GM12874 (cell line): Measurements from ENCODE around the gene SH3TC1.

Source experiments
- CTCF ChIP-seq: IDR thresholded peaks from 2 replicates; pipeline ENCODE4 v1.5.1; 2011; ENCODE audit warnings: low read depth, mild to moderate bottlenecking, control low read depth, low read length, moderate library complexity; ENCODE audit not compliant: insufficient read depth

The SH3TC1 gene

GRCh38 chr4:8258552-8259212 lies 59.6 kb downstream of the SH3TC1 start:
- no peak for TF ChIP-seq CTCF

- TF ChIP-seq CTCF = no peak
Measured at GRCh38 chr4:8259743-8260430, 60.8 kb downstream of the SH3TC1 start.

GRCh38 chr4:8260656-8261111 lies 61.6 kb downstream of the SH3TC1 start:
- TF ChIP-seq CTCF = no peak

GRCh38 chr4:8261851-8262535 lies 62.9 kb downstream of the SH3TC1 start:
- no peak for TF ChIP-seq CTCF

- TF ChIP-seq CTCF = no peak
Measured at GRCh38 chr4:8262637-8263322, 63.7 kb downstream of the SH3TC1 start.

GRCh38 chr4:8263397-8263796 lies 64.3 kb downstream of the SH3TC1 start:
- TF ChIP-seq CTCF = no peak

GRCh38 chr4:8264106-8264505 lies 65.0 kb downstream of the SH3TC1 start:
- TF ChIP-seq CTCF = no peak
